Measurements from ENCODE around the gene MAPK14. TPM values are rescaled to one million over a fixed set of nuclear protein-coding genes. Genes with fewer than 3 reads are reported as not detected.

Gene MAPK14
- total and polyA plus RNA-seq, 2 donors from 2014 or later: 19.9 to 56.6 TPM

DNA sequence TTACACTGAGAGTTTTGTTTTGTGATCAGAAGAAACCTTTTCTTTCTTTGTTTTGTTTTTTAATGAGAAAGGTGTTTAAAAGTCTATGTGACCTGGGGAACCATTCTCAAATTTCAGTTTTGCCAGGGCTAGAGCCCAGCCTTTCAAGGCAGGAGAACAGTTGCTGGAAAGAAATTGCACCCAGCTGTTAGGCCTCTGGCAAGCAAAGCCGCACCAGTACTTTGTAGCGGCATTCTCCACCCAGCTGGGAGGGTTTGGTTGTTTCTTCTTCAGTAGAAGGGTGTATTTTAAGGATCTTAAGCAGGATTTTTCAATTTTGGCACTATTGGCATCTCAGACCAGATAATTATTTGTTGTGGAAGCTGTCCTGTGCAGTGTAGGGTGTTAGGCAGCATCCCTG lies 86.1 kb downstream of the MAPK14 start:
- no peaks in the 10 kb centered on the region for H3K27me3 ChIP-seq (ENCODE audit: control insufficient read depth, insufficient read depth, low read length)
- FAIRE-seq (no peak), DNase-seq (no peak)
- no peak overlapping the region for H3K4me3 ChIP-seq (ENCODE audit: low read length in 3 of 3)
- no peak overlapping the region for H3K27ac ChIP-seq (ENCODE audit: low read depth in 2 of 2, low read length in 2 of 2)
- no peaks in the 10 kb centered on the region for H3K9me3 ChIP-seq (ENCODE audit: control insufficient read depth in 2 of 3, insufficient read depth in 1 of 3, low read length in 3 of 3)
- intact Hi-C loops (cut with DNase I): no loop called here
- H3K4me1 ChIP-seq (ENCODE audit: control insufficient read depth in 2 of 3, insufficient read depth in 2 of 3, low read depth in 1 of 3, low read length in 3 of 3): no peaks in the 10 kb centered on the region
- H3K36me3 ChIP-seq (ENCODE audit: control insufficient read depth in 2 of 3, insufficient read depth in 3 of 3, low read length in 3 of 3): peaks cover 0 to 12% (median 5%) of the 10 kb centered on the region in 3 donors
- no peak overlapping the region for H3K9ac ChIP-seq (ENCODE audit: low read length in 3 of 3)
- TF ChIP-seq CTCF (IDR thresholded peaks at IDR 0.05; ENCODE audit: borderline replicate concordance, extremely low read depth, insufficient read depth): no peak

GRCh38 chr6:36114798-36115408 lies 87.3 kb downstream of the MAPK14 start:
- DNase-seq (no peak), FAIRE-seq (no peak)
- H3K4me1 ChIP-seq (ENCODE audit: control insufficient read depth in 2 of 3, insufficient read depth in 2 of 3, low read depth in 1 of 3, low read length in 3 of 3): no peaks in the 10 kb centered on the region
- H3K4me3 ChIP-seq (ENCODE audit: low read length in 3 of 3): no peak overlapping the region
- no peaks in the 10 kb centered on the region for H3K9me3 ChIP-seq (ENCODE audit: control insufficient read depth in 2 of 3, insufficient read depth in 1 of 3, low read length in 3 of 3)
- H3K27me3 ChIP-seq (ENCODE audit: control insufficient read depth, insufficient read depth, low read length): no peaks in the 10 kb centered on the region
- intact Hi-C loops (cut with DNase I): no loop called here
- no peak overlapping the region for H3K9ac ChIP-seq (ENCODE audit: low read length in 3 of 3)
- H3K27ac ChIP-seq (ENCODE audit: low read depth in 2 of 2, low read length in 2 of 2): no peak overlapping the region
- H3K36me3 ChIP-seq (ENCODE audit: control insufficient read depth in 2 of 3, insufficient read depth in 3 of 3, low read length in 3 of 3): peaks cover 0 to 5% (median 4%) of the 10 kb centered on the region in 3 donors
- no peak for TF ChIP-seq CTCF (IDR thresholded peaks at IDR 0.05; ENCODE audit: borderline replicate concordance, extremely low read depth, insufficient read depth)

GRCh38 chr6:36115412-36115811 lies 87.8 kb downstream of the MAPK14 start:
- H3K27me3 ChIP-seq (ENCODE audit: control insufficient read depth, insufficient read depth, low read length): no peaks in the 10 kb centered on the region
- TF ChIP-seq CTCF (IDR thresholded peaks at IDR 0.05; ENCODE audit: borderline replicate concordance, extremely low read depth, insufficient read depth): no peak
- H3K4me1 ChIP-seq (ENCODE audit: control insufficient read depth in 2 of 3, insufficient read depth in 2 of 3, low read depth in 1 of 3, low read length in 3 of 3): no peaks in the 10 kb centered on the region
- H3K9ac ChIP-seq (ENCODE audit: low read length in 3 of 3): no peak overlapping the region
- intact Hi-C loops (cut with DNase I): no loop called here
- no peak for DNase-seq
- H3K36me3 ChIP-seq (ENCODE audit: control insufficient read depth in 2 of 3, insufficient read depth in 3 of 3, low read length in 3 of 3): peaks cover 0 to under 1% (median under 1%) of the 10 kb centered on the region in 3 donors
- H3K27ac ChIP-seq (ENCODE audit: low read depth in 2 of 2, low read length in 2 of 2): no peak overlapping the region
- H3K4me3 ChIP-seq (ENCODE audit: low read length in 3 of 3): no peak overlapping the region
- no peaks in the 10 kb centered on the region for H3K9me3 ChIP-seq (ENCODE audit: control insufficient read depth in 2 of 3, insufficient read depth in 1 of 3, low read length in 3 of 3)
- no peak for FAIRE-seq
